GM12874 (cell line): ENCODE data around the gene TAX1BP3.

Source experiments
- CTCF ChIP-seq: IDR thresholded peaks from 2 replicates; pipeline ENCODE4 v1.5.1; 2011; ENCODE audit warnings: low read depth, mild to moderate bottlenecking, control low read depth, low read length, moderate library complexity; ENCODE audit not compliant: insufficient read depth

TAX1BP3 gene

GRCh38 chr17:3668279-3669084, at the start of gene TAX1BP3, which contains the start of gene EMC6:
Gene TAX1BP3 (minus strand): TSS chr17:3668578. CDS start chr17:3668526, 52 bp downstream.
Gene EMC6 (plus strand): TSS chr17:3668812. CDS start chr17:3669147, 335 bp downstream.
- no peak for TF ChIP-seq CTCF

- no peak for TF ChIP-seq CTCF
Observed at GRCh38 chr17:3715296-3715695, 46.9 kb upstream of the TAX1BP3 start.

DNA sequence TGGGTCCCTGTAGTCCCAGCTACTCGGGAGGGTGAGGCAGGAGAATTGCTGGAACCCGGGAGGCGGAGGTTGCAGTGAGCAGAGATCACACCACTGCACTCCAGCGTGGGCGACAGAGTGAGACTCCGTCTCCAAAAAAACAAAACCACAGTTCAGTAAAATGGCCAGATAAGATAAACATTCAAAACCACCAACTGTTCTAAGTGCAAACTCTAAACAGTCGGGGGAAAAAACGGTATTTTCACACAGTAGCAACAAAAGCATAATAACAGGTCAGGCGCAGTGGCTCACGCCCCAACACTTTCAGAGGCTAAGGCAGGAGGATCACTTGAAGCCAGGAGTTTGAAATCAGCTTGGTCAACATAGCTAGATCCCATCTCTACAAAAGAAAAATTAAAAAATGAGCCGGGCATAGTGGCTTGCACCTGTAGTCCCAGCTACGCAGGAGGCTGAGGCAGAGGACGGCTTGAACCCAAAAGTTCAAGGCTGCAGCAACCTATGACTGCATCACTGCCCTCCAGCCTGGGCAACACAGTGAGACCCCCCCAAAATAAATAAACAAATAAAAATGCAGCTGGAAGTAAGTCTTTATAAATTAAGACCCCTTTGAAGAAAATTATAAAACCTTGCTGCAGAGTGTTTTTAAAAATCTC, 44.6 kb upstream of the TAX1BP3 start:
- TF ChIP-seq CTCF: no peak

GRCh38 chr17:3710951-3711383, 42.6 kb upstream of the TAX1BP3 start:
- TF ChIP-seq CTCF: no peak

GRCh38 chr17:3708366-3708765, 40.0 kb upstream of the TAX1BP3 start:
- TF ChIP-seq CTCF: no peak

DNA sequence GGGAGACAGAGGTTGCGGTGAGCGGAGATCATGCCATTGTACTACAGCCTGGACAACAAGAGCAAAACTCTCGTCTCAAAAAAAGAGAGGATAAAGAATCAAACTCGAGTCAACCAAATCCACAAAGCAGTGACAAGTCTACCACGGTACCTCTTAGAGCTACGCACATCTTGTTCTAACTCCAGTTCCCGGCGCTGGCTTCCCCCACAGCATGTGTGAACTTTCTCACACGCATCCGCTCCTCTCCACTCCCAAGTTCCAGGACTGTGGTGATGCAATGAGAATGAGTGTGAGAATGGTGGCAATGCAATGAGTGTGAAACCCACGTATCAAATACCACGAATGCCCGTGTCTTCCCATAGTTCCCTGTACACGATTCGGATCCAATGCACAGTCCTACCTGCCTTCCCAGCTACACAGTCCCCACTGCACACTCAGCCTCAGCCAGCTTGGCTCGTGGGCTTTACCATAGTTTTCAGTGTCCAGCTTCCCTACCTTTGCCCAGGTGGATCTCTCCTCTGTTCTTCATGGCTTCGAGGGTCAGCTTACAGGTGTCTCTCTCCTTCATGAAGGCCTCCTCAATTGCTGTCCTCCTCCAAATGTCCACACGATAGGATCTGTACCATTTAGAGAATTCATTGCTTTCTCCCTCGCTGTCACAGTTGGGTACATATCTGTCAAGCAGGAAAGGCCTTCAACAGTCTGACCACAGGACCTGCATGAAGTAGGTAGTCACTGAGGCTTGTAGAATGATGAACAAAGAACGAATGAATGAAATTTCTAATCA, 36.7 kb upstream of the TAX1BP3 start:
- TF ChIP-seq CTCF: no peak

DNA sequence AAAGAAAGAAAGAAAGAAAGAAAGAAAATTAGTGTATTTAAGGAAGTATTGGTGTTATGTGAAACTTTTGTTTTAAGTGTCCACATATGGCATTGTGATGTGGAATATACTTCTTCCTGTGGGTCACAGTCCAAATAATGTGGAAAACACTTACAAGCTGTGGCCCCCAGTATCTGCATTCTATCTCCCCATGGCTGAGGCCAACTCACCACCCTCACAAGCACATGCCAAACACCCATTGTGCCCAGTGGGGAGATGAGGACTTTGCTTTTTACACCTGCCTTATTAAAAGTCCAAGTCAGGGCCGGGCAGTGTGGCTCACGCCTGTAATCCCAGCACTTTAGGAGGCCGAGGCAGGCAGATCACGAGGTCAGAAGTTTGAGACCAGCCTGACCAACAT, 31.6 kb upstream of the TAX1BP3 start:
- no peak for TF ChIP-seq CTCF
